ENCODE measurements around the gene TEX19. TPM values are rescaled to one million over a fixed set of nuclear protein-coding genes. Genes with fewer than 3 reads are reported as not detected.

Gene TEX19
- total and polyA plus RNA-seq, 2 of the 4 experiments (the other 2 are of a cell fraction): under 0.01 to 0.03 TPM

- BruUV-seq (replicated peaks): no TSS peak
- DNase-seq (peak; percentile 50), ATAC-seq (ENCODE audit: low read depth) (no peak)
- H3K23ac ChIP-seq (ENCODE audit: low read depth, low read length): no peak overlapping the region
- dilution Hi-C loops (cut with HindIII; ENCODE audit: low sequenced_read_pairs, unreplicated experiment): no loop called here
- ChIA-PET POLR2A (ENCODE audit: unreplicated experiment) (no interaction called here), CTCF (no interaction called here)
- no peaks in the 10 kb centered on the region for H3K79me1 ChIP-seq (ENCODE audit: low read depth in 1 of 2, low read length in 2 of 2)
- H2BK20ac ChIP-seq (ENCODE audit: low read depth, low read length): no peak overlapping the region
- no peaks in the 10 kb centered on the region for H3K27me3 ChIP-seq (ENCODE audit: control insufficient read depth, insufficient read depth, low read length)
- H4K91ac ChIP-seq (ENCODE audit: insufficient read depth, low read depth, low read length): no peak overlapping the region
- no peak overlapping the region for H3K56ac ChIP-seq (ENCODE audit: extremely low read depth, insufficient read depth, low read length)
- 69% methylated on average over 9 of the region's 13 CpGs; no CpG with 5 or more reads in 1 of the 2 experiments for WGBS, 2 experiments (ENCODE audit: extremely low coverage in 2 of 2, insufficient read length in 1 of 2)
- H3K18ac ChIP-seq (ENCODE audit: low read depth, low read length): no peak overlapping the region
- no peak overlapping the region for H3K9ac ChIP-seq (ENCODE audit: low read depth, low read length)
- H4K8ac ChIP-seq (ENCODE audit: low read depth in 2 of 2, low read length in 2 of 2): no peak overlapping the region
- H3K4ac ChIP-seq (ENCODE audit: low read depth, low read length): no peak overlapping the region
- no peaks in the 10 kb centered on the region for H3K9me1 ChIP-seq (ENCODE audit: insufficient read depth, low read length)
- no peak overlapping the region for H2BK15ac ChIP-seq (ENCODE audit: low read depth, low read length)
- no peak overlapping the region for H2BK5ac ChIP-seq (ENCODE audit: low read depth, low read length, poor library complexity, severe bottlenecking)
- peaks cover 6% of the 10 kb centered on the region; the same call in 1 of the 2 replicates for H3K36me3 ChIP-seq (ENCODE audit: control insufficient read depth, insufficient read depth, low read length)
- no peak overlapping the region for H3K4me3 ChIP-seq (ENCODE audit: insufficient read depth, low read depth, low read length)
- H3K4me2 ChIP-seq (ENCODE audit: low read depth, low read length): no peak overlapping the region
- H4K20me1 ChIP-seq (ENCODE audit: insufficient read depth, low read length): peaks cover 7% of the 10 kb centered on the region
- H4K5ac ChIP-seq (ENCODE audit: low read depth, low read length): no peak overlapping the region
- H3K14ac ChIP-seq (replicated peaks; ENCODE audit: low read depth, low read length): no peak overlapping the region
- no peak overlapping the region for H2BK120ac ChIP-seq (ENCODE audit: low read depth, low read length)
- no peaks in the 10 kb centered on the region for H3K9me3 ChIP-seq (ENCODE audit: control insufficient read depth, insufficient read depth, low read length)
- H2AK9ac ChIP-seq (replicated peaks; ENCODE audit: low read depth, low read length, poor library complexity): peak overlapping the region; percentile 79
- H2AK5ac ChIP-seq (ENCODE audit: low read depth, low read length): no peak overlapping the region
- TF ChIP-seq CTCF (conservative IDR thresholded peaks at IDR 0.05; ENCODE audit: low read depth, low read length) (no peak), RFX5 (IDR thresholded peaks at IDR 0.05; ENCODE audit: low read depth, low read length) (no peak), RAD21 (IDR thresholded peaks at IDR 0.05; ENCODE audit: low read length) (no peak), ELK1 (IDR thresholded peaks at IDR 0.05; ENCODE audit: borderline replicate concordance, low read depth, low read length) (no peak)
- peaks cover 12% of the 10 kb centered on the region for H3K4me1 ChIP-seq (ENCODE audit: control insufficient read depth, insufficient read depth, low read length)
- no peak overlapping the region for H2AFZ ChIP-seq (replicated peaks; ENCODE audit: low read length, poor library complexity)
- H3K27ac ChIP-seq (ENCODE audit: insufficient read depth, low read length): no peak overlapping the region
- in situ Hi-C loops (cut with MboI; ENCODE audit: low sequenced_read_pairs): no loop called here
- intact Hi-C loops (cut with micrococcal nuclease): no loop called here
Observed at GRCh38 chr17:82399041-82399441, 40.0 kb downstream of the TEX19 start.

Measured in IMR-90 (cell line).